PC-3 (cell line): ENCODE results near the gene PSMD14. TPM values are rescaled to one million over a fixed set of nuclear protein-coding genes. Genes with fewer than 3 reads are reported as not detected.

ENCODE experiments used
- ATAC-seq: fragments of 200-7000 bp; cut with Tn5 transposase; 2 replicates; pipeline ENCODE4 v1.9.1; 2020; ENCODE audit warnings: mild to moderate bottlenecking, moderate library complexity
- BruUV-seq: library from RNA; stranded (reverse); fragments of 400-500 nt; replicated peaks from 2 replicates; lab custom pipeline; 2021; lab: Mats Ljungman, UMichigan
- CTCF ChIA-PET: fragments of 300-600 bp; sonication (Branson Sonifier 250); formaldehyde crosslinking; loops from one replicate; lab custom pipeline; 2022; ENCODE audit warnings: antibody characterized with exemption; lab: Charles Lee
- POLR2A ChIA-PET: fragments of 300-600 bp; sonication (Branson Sonifier 250); formaldehyde crosslinking; loops from one replicate; lab custom pipeline; 2022; ENCODE audit warnings: antibody characterized with exemption; ENCODE audit not compliant: unreplicated experiment; lab: Charles Lee
- DNase-seq: peaks from one replicate; pipeline ENCODE4 v3.0.0-alpha.2; 2015
- H2AFZ ChIP-seq: fragments of 300-600 bp; sonication (generic); 2 replicates; pipeline ENCODE4 v1.6.0; 2016; ENCODE audit warnings: antibody characterized with exemption, low read length
- H3F3A ChIP-seq: fragments of 300-600 bp; sonication (generic); one replicate; pipeline ENCODE4 v1.6.0; 2017; ENCODE audit warnings: antibody characterized with exemption, low read length, control low read depth, mild to moderate bottlenecking; ENCODE audit not compliant: unreplicated experiment
- H3K27ac ChIP-seq: fragments of 300-600 bp; sonication (generic); 2 replicates; pipeline ENCODE4 v1.5.1; 2016; ENCODE audit warnings: mild to moderate bottlenecking, low read length
- H3K27me3 ChIP-seq: fragments of 300-600 bp; sonication (generic); 2 replicates; pipeline ENCODE4 v1.6.1; 2016; ENCODE audit warnings: low read length, mixed read lengths
- H3K36me3 ChIP-seq: fragments of 300-600 bp; sonication (generic); 2 replicates; pipeline ENCODE4 v1.6.1; 2016; ENCODE audit warnings: low read depth, mixed run types, low read length, mixed read lengths
- H3K4me1 ChIP-seq: fragments of 300-600 bp; sonication (generic); 2 replicates; pipeline ENCODE4 v1.5.1; 2016; ENCODE audit warnings: low read length; ENCODE audit not compliant: insufficient read depth
- H3K4me2 ChIP-seq: fragments of 300-600 bp; sonication (generic); 2 replicates; pipeline ENCODE4 v1.6.0; 2016; ENCODE audit warnings: low read length
- H3K4me3 ChIP-seq: fragments of 300-600 bp; sonication (generic); 2 replicates; pipeline ENCODE4 v1.5.1; 2016; ENCODE audit warnings: mild to moderate bottlenecking, low read length, mixed read lengths
- H3K79me2 ChIP-seq: fragments of 300-600 bp; sonication (generic); 2 replicates; pipeline ENCODE4 v1.6.1; 2017; ENCODE audit warnings: low read length, mixed read lengths
- H3K9ac ChIP-seq: fragments of 300-600 bp; sonication (generic); 2 replicates; pipeline ENCODE4 v1.6.0; 2016; ENCODE audit warnings: mild to moderate bottlenecking, low read length
- H3K9me2 ChIP-seq: fragments of 300-600 bp; sonication (generic); replicated peaks from 2 replicates; pipeline ENCODE4 v1.6.1; 2016; ENCODE audit warnings: mixed run types, low read length, mixed read lengths
- H3K9me3 ChIP-seq: fragments of 300-600 bp; sonication (generic); 2 replicates; pipeline ENCODE4 v1.6.1; 2016; ENCODE audit warnings: low read length, mixed read lengths
- H4K20me1 ChIP-seq: fragments of 300-600 bp; sonication (generic); 2 replicates; pipeline ENCODE4 v1.6.1; 2016; ENCODE audit warnings: low read length, mixed read lengths
- EZH2 ChIP-seq: fragments of 300-600 bp; sonication (generic); IDR thresholded peaks from one replicate; pipeline ENCODE4 v1.6.1; 2017; ENCODE audit warnings: antibody characterized with exemption, mild to moderate bottlenecking, low read length; ENCODE audit not compliant: unreplicated experiment
- EZH2phosphoT487 ChIP-seq: fragments of 300-600 bp; sonication (generic); IDR thresholded peaks from 2 replicates; pipeline ENCODE4 v1.6.1; 2018; ENCODE audit warnings: mild to moderate bottlenecking, antibody characterized with exemption, low read length, borderline replicate concordance
- intact Hi-C: fragments of 100-400 bp; cut with micrococcal nuclease; formaldehyde crosslinking; loops from 2 replicates; pipeline ENCODE4 v1.9.0; 2023
- total RNA-seq: library from RNA; depleted of rRNA; stranded (reverse); fragments of >200 nt; gene quantifications from 2 replicates; pipeline ENCODE4 v1.2.3, GENCODE V29; 2014
- TF ChIP-seq, protein P1 (sequence below): fragments of 300-600 bp; sonication (generic); conservative IDR thresholded peaks from 2 replicates; pipeline ENCODE4 v1.5.1; 2017; ENCODE audit warnings: antibody characterized with exemption, low read depth, mild to moderate bottlenecking, low read length

Gene PSMD14
- total RNA-seq, 1 experiment from 2014 or later: 151 TPM

DNA sequence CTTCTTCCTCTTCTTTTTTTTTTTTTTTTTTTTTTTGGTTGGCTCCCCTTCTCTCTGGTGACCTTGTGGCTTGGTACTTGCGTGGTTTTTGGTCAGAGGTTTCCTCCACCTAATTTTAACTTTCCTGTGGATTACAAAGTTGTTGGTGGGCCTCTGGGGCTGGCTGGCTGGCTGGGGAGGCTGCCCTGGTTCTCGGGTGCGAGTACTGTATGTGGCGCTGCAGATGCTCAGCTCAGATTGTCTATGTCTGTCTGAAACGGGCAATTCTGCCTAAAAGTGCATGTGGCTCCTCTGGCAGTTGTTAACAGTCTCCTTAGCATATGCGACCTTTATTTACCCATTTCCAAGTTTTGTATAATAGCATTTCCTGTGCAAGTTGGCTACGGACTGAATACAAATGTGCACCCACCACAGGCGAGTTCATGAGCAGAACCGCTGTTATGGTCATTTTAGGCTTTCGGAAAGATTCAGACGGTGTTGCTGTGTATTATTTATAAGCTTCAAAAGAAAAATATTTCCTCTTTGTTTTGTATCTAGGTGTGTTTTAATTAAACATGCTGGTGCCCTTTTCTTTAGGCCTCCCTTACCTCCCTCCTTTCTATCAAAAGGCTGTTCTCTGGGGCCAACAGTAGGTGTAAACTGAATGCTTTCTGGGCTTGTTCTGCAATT is 112.3 kb downstream of the PSMD14 start:
- H3K9me3 ChIP-seq: no peaks in the 10 kb centered on the region
- intact Hi-C loops: no loop called here
- H3F3A ChIP-seq: no peaks in the 10 kb centered on the region
- H3K4me1 ChIP-seq: no peaks in the 10 kb centered on the region
- ChIA-PET POLR2A (no interaction called here), CTCF (no interaction called here)
- no peaks in the 10 kb centered on the region for H3K79me2 ChIP-seq
- H3K36me3 ChIP-seq: no peaks in the 10 kb centered on the region
- DNase-seq (no peak), ATAC-seq (no peak)
- H4K20me1 ChIP-seq: no peaks in the 10 kb centered on the region
- no peak overlapping the region for H3K27ac ChIP-seq
- no peak overlapping the region for H2AFZ ChIP-seq
- H3K9ac ChIP-seq: no peak overlapping the region
- no TSS peak for BruUV-seq
- no peak overlapping the region for H3K4me3 ChIP-seq
- H3K4me2 ChIP-seq: no peak overlapping the region
- no peaks in the 10 kb centered on the region for H3K9me2 ChIP-seq
- H3K27me3 ChIP-seq: no peaks in the 10 kb centered on the region
- TF ChIP-seq EZH2phosphoT487 (no peak), EZH2 (no peak)
- TF ChIP-seq, protein P1, sequence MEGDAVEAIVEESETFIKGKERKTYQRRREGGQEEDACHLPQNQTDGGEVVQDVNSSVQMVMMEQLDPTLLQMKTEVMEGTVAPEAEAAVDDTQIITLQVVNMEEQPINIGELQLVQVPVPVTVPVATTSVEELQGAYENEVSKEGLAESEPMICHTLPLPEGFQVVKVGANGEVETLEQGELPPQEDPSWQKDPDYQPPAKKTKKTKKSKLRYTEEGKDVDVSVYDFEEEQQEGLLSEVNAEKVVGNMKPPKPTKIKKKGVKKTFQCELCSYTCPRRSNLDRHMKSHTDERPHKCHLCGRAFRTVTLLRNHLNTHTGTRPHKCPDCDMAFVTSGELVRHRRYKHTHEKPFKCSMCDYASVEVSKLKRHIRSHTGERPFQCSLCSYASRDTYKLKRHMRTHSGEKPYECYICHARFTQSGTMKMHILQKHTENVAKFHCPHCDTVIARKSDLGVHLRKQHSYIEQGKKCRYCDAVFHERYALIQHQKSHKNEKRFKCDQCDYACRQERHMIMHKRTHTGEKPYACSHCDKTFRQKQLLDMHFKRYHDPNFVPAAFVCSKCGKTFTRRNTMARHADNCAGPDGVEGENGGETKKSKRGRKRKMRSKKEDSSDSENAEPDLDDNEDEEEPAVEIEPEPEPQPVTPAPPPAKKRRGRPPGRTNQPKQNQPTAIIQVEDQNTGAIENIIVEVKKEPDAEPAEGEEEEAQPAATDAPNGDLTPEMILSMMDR: no peak

DNA sequence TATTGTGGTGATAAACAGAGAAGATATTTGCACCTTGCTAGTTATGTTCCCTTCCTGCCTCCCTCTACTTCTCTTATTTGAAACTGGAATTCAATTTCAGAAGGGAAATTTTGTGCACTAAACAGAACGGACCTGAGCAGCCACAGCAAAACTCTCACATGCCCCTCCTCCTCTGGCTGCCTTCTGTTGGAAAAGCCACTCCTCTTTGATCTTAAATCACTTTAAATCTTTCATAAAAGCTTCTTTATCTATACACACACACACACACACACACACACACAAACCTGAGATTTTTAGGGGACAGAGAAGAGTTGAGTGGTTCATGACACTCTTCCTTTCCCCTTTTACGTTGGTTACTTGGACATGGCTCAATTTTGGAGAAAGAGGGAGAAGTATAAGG is 113.5 kb downstream of the PSMD14 start:
- TF ChIP-seq, protein P1: no peak
- TF ChIP-seq EZH2: no peak
- TF ChIP-seq EZH2phosphoT487: no peak
- ATAC-seq: no peak
- ChIA-PET CTCF (no interaction called here), POLR2A (no interaction called here)
- BruUV-seq: no TSS peak
- Histone ChIP-seq H3K27ac (no peak overlapping the region), H2AFZ (no peak overlapping the region; the same call in 1 of the 2 replicates), H3K4me2 (no peak overlapping the region), H3K9me3 (no peaks in the 10 kb centered on the region), H3K9me2 (no peaks in the 10 kb centered on the region), H3K4me3 (no peak overlapping the region), H3K4me1 (no peaks in the 10 kb centered on the region), H3K27me3 (no peaks in the 10 kb centered on the region), H3K79me2 (no peaks in the 10 kb centered on the region), H3K36me3 (no peaks in the 10 kb centered on the region), H4K20me1 (no peaks in the 10 kb centered on the region), H3K9ac (no peak overlapping the region), H3F3A (no peaks in the 10 kb centered on the region)
- intact Hi-C loops: no loop called here
- no peak for DNase-seq

GRCh38 chr2:161422816-161423403 is 114.7 kb downstream of the PSMD14 start:
- DNase-seq (no peak), ATAC-seq (no peak)
- Histone ChIP-seq H3K4me2 (no peak overlapping the region), H3K36me3 (no peaks in the 10 kb centered on the region), H3K27me3 (no peaks in the 10 kb centered on the region), H2AFZ (no peak overlapping the region), H3K9ac (no peak overlapping the region), H3K9me2 (no peaks in the 10 kb centered on the region), H3K4me1 (no peaks in the 10 kb centered on the region), H4K20me1 (no peaks in the 10 kb centered on the region), H3K27ac (no peak overlapping the region), H3K9me3 (no peaks in the 10 kb centered on the region), H3F3A (no peaks in the 10 kb centered on the region), H3K4me3 (no peak overlapping the region), H3K79me2 (no peaks in the 10 kb centered on the region)
- CTCF ChIA-PET: no interaction called here
- BruUV-seq: no TSS peak
- no peak for TF ChIP-seq EZH2
- TF ChIP-seq, protein P1: no peak
- no peak for TF ChIP-seq EZH2phosphoT487
- intact Hi-C loops: no loop called here
- POLR2A ChIA-PET: no interaction called here
